Measurements from ENCODE around the gene ARFGAP2. TPM values are rescaled to one million over a fixed set of nuclear protein-coding genes. Genes with fewer than 3 reads are reported as not detected.

Gene ARFGAP2
- total RNA-seq, 3 donors from 2014 or later, result 139 to 183 (median 175) TPM

DNA sequence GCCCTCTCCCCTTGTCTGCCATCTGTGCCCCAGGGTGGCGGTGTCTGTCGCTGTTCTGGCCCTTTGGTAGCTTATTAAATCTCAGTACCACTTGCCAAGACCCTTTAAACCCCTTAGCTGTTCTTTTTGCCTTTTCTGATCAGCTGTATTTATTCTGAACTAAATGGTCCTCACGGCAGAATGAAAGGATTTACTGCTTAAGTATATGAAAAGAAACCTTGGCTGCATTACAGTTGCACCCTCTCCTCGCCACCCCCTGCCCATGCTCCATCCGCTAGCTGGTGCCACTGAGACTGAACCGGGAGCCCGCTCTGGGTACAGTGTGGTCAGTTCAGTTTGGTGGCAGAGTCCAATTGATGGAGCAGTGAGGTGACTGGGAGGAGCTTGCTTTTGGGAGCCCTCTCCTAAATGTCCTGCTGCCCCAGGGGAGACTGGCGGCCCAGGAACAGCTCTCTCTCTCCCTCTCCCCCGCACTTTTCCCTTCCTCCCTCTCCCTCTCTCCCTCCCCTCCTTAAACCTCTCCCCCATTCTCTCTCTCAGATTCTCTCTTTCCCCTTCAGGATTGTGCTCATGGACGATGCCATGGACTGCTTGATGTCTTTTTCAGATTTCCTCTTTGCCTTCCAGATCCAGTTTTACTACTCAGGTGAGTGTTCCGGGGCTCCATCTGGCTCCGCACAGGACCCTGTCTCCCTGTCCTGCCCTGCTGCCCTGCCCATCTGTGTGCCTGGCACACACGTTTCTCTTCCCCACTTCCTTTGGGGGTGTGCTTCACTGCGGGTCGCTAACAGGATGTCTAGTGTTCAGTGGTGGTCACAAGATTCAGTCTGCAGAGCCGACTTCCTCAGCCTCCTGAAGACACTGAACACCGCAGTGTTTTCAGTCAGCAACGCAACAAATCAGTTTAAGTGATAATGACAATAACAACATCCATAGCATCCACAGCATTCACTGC, 21.8 kb downstream of the ARFGAP2 start:
- no peak overlapping the region for H3K27ac ChIP-seq
- H3K4me3 ChIP-seq, result no peak overlapping the region
- no peaks in the 10 kb centered on the region for H3K27me3 ChIP-seq
- TF ChIP-seq POLR2A (IDR thresholded peaks at IDR 0.05), result no peak
- TF ChIP-seq POLR2AphosphoS5 (IDR thresholded peaks at IDR 0.05), result no peak
- TF ChIP-seq, protein P1, sequence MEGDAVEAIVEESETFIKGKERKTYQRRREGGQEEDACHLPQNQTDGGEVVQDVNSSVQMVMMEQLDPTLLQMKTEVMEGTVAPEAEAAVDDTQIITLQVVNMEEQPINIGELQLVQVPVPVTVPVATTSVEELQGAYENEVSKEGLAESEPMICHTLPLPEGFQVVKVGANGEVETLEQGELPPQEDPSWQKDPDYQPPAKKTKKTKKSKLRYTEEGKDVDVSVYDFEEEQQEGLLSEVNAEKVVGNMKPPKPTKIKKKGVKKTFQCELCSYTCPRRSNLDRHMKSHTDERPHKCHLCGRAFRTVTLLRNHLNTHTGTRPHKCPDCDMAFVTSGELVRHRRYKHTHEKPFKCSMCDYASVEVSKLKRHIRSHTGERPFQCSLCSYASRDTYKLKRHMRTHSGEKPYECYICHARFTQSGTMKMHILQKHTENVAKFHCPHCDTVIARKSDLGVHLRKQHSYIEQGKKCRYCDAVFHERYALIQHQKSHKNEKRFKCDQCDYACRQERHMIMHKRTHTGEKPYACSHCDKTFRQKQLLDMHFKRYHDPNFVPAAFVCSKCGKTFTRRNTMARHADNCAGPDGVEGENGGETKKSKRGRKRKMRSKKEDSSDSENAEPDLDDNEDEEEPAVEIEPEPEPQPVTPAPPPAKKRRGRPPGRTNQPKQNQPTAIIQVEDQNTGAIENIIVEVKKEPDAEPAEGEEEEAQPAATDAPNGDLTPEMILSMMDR (IDR thresholded peaks at IDR 0.05), result no peak
- no peak for DNase-seq (ENCODE audit: low spot score in 2 of 2)
- H3K36me3 ChIP-seq, result no peaks in the 10 kb centered on the region
- intact Hi-C loops (cut with DNase I; ENCODE audit: low total_unique reads), result loop anchor here (5.0 kb wide), 1 partner anchor 263 kb away; no protein-coding TSS in a partner anchor
- no peaks in the 10 kb centered on the region for H3K4me1 ChIP-seq
- H3K9me3 ChIP-seq, result no peaks in the 10 kb centered on the region

DNA sequence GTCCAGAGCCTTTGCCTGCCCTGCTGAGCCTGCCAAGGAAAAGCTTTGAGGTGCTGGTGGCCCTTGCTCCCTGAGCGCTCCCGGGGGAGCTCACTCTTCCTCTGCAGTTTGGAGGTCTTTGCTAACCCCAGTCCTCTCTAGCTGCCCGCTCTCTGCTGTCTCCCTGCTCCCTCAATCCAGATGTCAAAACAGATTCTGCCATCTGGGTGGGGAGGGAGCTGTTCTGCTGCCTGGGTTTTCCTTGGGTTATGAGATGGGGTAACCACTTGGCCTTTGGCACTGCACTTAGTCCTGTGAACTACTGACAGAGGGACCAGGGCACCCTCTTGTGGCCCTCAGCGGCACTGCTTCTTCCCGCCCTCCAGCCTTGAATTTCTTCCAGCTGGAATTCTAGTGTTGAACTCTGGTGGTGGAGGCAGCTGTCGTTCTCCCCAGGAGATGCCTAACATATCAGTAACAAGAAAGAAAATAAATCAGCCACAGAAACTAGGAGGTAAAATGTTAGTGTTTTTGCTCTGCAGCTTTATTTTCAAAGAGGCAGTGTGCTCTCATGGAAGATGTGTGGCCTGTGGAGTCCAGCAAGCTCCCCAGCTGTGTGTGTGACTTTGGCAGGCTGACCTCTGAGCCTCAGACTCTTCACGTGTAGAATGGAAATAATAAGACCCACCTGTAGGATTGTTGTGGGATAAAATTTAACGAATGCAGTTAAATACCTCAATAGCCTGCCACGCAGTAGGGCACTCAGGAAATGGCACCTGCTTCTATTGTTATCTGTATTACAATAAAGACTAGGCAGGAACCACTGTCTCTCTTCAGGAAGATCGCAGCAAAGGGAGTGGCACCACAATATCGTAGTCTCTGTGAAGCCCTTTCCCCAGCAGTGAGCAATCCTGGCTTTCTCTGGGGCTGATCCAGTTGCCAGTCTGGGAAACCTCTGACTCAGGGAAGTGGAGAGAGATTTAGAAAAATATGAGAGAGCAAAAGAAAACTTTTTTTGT, 23.4 kb downstream of the ARFGAP2 start:
- H3K9me3 ChIP-seq, result no peaks in the 10 kb centered on the region
- TF ChIP-seq, protein P1 (IDR thresholded peaks at IDR 0.05), result peak; percentile 86 to 96 (median 94)
- TF ChIP-seq POLR2AphosphoS5 (IDR thresholded peaks at IDR 0.05) (peak; percentile 21 to 43 (median 32)), POLR2A (IDR thresholded peaks at IDR 0.05) (no peak)
- no peaks in the 10 kb centered on the region for H3K36me3 ChIP-seq
- intact Hi-C loops (cut with DNase I; ENCODE audit: low total_unique reads), result loop anchor here (5.0 kb wide), 1 partner anchor 261 kb away; no protein-coding TSS in a partner anchor
- no peak overlapping the region for H3K27ac ChIP-seq
- H3K27me3 ChIP-seq, result no peaks in the 10 kb centered on the region
- no peak overlapping the region for H3K4me3 ChIP-seq
- peak; percentile 67 to 79 for DNase-seq (ENCODE audit: low spot score in 2 of 2)
- H3K4me1 ChIP-seq, result peaks cover 0 to 7% of the 10 kb centered on the region in 2 donors

DNA sequence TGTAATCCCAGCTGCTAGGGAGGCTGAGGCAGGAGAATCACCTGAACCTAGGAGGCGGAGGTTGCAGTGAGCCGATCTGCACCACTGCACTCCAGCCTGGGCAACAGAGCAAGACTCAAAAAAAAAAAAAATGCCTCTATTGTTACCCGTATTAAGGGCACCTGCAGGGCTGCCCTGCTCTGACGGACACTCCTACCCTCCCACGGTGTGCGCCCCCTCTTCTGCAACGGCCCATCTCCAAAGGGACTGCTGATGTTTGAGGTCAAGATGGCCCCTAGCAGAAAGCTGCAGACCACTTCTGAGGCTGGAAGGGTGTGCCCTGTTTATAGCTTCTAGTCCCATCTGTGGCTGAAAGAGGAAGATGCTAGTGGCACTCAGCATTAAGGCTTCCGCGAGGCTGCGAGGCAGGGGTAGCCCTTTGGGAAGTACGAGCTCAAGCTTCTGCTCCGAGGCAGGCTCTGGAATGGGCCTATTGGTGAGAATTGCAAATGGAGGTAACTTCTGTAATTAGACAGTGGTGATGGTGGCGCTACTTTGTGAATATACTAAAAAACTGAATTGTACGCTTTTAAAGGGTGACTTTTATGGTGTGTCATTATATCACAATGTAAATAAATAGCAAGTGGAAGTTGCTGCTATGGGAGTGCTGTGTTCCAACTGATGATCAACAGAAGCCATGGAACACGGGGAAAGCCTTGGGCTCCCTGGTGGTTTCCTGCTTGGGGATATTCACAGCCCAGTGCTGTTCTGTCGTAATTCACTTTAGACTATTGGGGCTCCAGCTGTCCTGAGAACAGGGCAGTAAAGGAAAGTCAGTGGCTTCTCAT, 24.3 kb downstream of the ARFGAP2 start:
- H3K27me3 ChIP-seq, result no peaks in the 10 kb centered on the region
- peaks cover 0 to 7% of the 10 kb centered on the region in 2 donors for H3K4me1 ChIP-seq
- H3K27ac ChIP-seq, result no peak overlapping the region
- no peaks in the 10 kb centered on the region for H3K9me3 ChIP-seq
- no peaks in the 10 kb centered on the region for H3K36me3 ChIP-seq
- no peak overlapping the region for H3K4me3 ChIP-seq
- no peak for DNase-seq (ENCODE audit: low spot score in 2 of 2)
- intact Hi-C loops (cut with DNase I; ENCODE audit: low total_unique reads), result loop anchor here (5.0 kb wide), 1 partner anchor 260 kb away; no protein-coding TSS in a partner anchor
- TF ChIP-seq, protein P1 (IDR thresholded peaks at IDR 0.05), result no peak
- TF ChIP-seq POLR2A (IDR thresholded peaks at IDR 0.05) (no peak), POLR2AphosphoS5 (IDR thresholded peaks at IDR 0.05) (no peak)

DNA sequence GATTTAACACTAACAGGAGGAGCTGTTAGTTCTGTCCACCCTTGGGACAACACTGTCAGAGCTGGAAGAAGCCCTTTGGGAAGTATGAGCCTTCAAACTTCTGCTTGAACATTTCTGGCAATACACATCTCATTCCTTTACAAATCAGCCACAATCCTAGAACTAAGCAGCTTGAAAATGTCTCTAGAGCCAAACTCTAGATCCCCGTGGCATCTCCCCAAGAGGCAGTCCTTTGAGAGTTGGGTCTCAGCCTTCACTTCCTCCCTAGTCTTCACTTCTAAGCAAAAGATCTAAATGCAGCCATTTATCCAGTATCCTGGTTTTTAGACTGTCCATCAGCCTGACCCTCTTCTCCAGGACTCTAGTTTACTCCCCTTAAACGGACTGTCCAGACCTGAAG, 26.9 kb downstream of the ARFGAP2 start:
- no peak for DNase-seq (ENCODE audit: low spot score in 2 of 2)
- intact Hi-C loops (cut with DNase I; ENCODE audit: low total_unique reads), result loop anchor here (5.0 kb wide), 1 partner anchor 257 kb away; no protein-coding TSS in a partner anchor
- H3K27ac ChIP-seq, result peak overlapping the region in 1 of 2 donors; percentile 48

More for the DNA sequence above, 26.9 kb downstream of the ARFGAP2 start:
- Histone ChIP-seq H3K4me1 (peaks cover 0 to 7% of the 10 kb centered on the region in 2 donors), H3K36me3 (no peaks in the 10 kb centered on the region), H3K4me3 (no peak overlapping the region), H3K27me3 (no peaks in the 10 kb centered on the region), H3K9me3 (no peaks in the 10 kb centered on the region)
- TF ChIP-seq, protein P1 (IDR thresholded peaks at IDR 0.05), result no peak
- no peak for TF ChIP-seq POLR2A (IDR thresholded peaks at IDR 0.05)
- no peak for TF ChIP-seq POLR2AphosphoS5 (IDR thresholded peaks at IDR 0.05)

Data from breast epithelium (tissue), 4 donors.